Kidney (tissue), 14 donors: ENCODE data around the gene NALCN. TPM values are rescaled to one million over a fixed set of nuclear protein-coding genes. Genes with fewer than 3 reads are reported as not detected.

Experiments
- DNase-seq, 5 donors: peaks; one replicate each; pipeline ENCODE4 v3.0.0-alpha.2; 2013 to 2020
- FAIRE-seq: peaks from 2 replicates; lab custom pipeline; 2012; peaks lifted over from hg19 to GRCh38; lab: Jason Lieb, UNC
- H3K27ac ChIP-seq, 2 donors: one replicate each; pipeline ENCODE4 v1.7.0; 2013; ENCODE audit warnings: low read depth in 2 of 2, low read length in 2 of 2, inconsistent platforms in 1 of 2
- H3K27me3 ChIP-seq: one replicate; pipeline ENCODE4 v1.7.1; 2013; ENCODE audit warnings: low read length, inconsistent platforms; ENCODE audit not compliant: control insufficient read depth, insufficient read depth
- H3K36me3 ChIP-seq, 3 donors: one replicate each; pipeline versions ENCODE4 v1.7.0 to v1.7.1; 2013; ENCODE audit warnings: low read length in 3 of 3, control low read depth in 1 of 3, inconsistent platforms in 1 of 3; ENCODE audit not compliant: insufficient read depth in 3 of 3, control insufficient read depth in 2 of 3
- H3K4me1 ChIP-seq, 3 donors: one replicate each; pipeline versions ENCODE4 v1.7.0 to v1.7.1; 2013; ENCODE audit warnings: low read length in 3 of 3, inconsistent platforms in 1 of 3, low read depth in 1 of 3; ENCODE audit not compliant: control insufficient read depth in 2 of 3, insufficient read depth in 2 of 3
- H3K4me3 ChIP-seq, 3 donors: one replicate each; pipeline versions ENCODE4 v1.7.0 to v1.8.1; 2013; ENCODE audit warnings: low read length in 3 of 3, control low read depth in 1 of 3, inconsistent platforms in 1 of 3
- H3K9ac ChIP-seq, 3 donors: one replicate each; pipeline versions ENCODE4 v1.7.0 to v1.7.1; 2013; ENCODE audit warnings: low read length in 3 of 3, control low read depth in 1 of 3, inconsistent platforms in 1 of 3
- H3K9me3 ChIP-seq, 3 donors: one replicate each; pipeline versions ENCODE4 v1.7.0 to v1.7.1; 2013; ENCODE audit warnings: low read length in 3 of 3, control low read depth in 1 of 3, inconsistent platforms in 1 of 3; ENCODE audit not compliant: control insufficient read depth in 2 of 3, insufficient read depth in 1 of 3
- intact Hi-C: fragments of 100-400 bp; cut with DNase I; formaldehyde crosslinking; loops from one replicate; pipeline ENCODE4 v1.11.1; 2022
- polyA plus RNA-seq: library from polyadenylated mRNA; stranded (reverse); fragments of 350-450 nt; fragmentation: Illumina TruSeq; extraction: RNeasy Lipid Tissue Mini Kit (QIAGEN cat#74804); gene quantifications from one replicate; pipeline ENCODE4 v1.2.3, GENCODE V29; 2014; ENCODE audit warnings: low read depth, low replicate concordance; ENCODE audit not compliant: insufficient read depth
- total RNA-seq: library from RNA; stranded (reverse); fragmentation: NEBNext Ultra II Directional; extraction: Animal tissue kit (Norgen Biotek cat#: 25700); gene quantifications from one replicate; pipeline ENCODE4 v1.2.1, GENCODE V29; 2021
- TF ChIP-seq, protein P1 (sequence below): IDR thresholded peaks from 3 replicates; pipeline ENCODE4 v1.5.1; 2012; ENCODE audit warnings: mild to moderate bottlenecking, moderate library complexity, borderline replicate concordance; ENCODE audit not compliant: insufficient read depth; ENCODE audit errors: extremely low read depth
- donor health status: control.
- donor health status: control.
- donor health status: control.
- donor health status: control.
- donor health status: control.
- donor health status: DM: yes; HTN: yes; CAD: no.
- donor health status: Normal renal cell carcinoma (clear cell type).

Gene NALCN
- total and polyA plus RNA-seq, 2 donors from 2014 or later: 0.43 to 2.4 TPM

DNA sequence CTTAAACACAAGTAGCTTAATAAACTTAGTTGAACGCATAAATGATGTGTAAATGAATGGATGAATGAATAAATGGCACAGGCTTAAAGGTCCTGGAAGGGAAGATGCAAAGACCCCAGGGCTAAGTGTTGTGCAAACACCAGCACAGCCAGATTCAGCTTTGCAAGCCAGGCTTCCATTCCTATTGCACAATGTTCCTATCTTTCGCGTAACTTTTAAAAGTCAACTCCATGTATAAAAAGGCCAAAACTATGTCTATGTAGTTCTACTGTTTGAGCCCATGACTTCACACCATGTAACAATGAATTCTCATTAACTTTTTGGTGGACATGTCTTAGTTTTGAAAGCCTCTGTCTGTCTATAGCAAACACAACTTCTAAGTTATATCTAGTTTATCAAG lies 226.0 kb downstream of the NALCN start:
- Histone ChIP-seq H3K9ac (no peak overlapping the region), H3K27ac (no peak overlapping the region), H3K9me3 (peaks cover 0 to 2% (median 0%) of the 10 kb centered on the region in 3 donors), H3K4me1 (no peaks in the 10 kb centered on the region), H3K4me3 (no peak overlapping the region), H3K36me3 (no peaks in the 10 kb centered on the region), H3K27me3 (no peaks in the 10 kb centered on the region)
- intact Hi-C loops: no loop called here
- no peak for DNase-seq
- TF ChIP-seq, protein P1, sequence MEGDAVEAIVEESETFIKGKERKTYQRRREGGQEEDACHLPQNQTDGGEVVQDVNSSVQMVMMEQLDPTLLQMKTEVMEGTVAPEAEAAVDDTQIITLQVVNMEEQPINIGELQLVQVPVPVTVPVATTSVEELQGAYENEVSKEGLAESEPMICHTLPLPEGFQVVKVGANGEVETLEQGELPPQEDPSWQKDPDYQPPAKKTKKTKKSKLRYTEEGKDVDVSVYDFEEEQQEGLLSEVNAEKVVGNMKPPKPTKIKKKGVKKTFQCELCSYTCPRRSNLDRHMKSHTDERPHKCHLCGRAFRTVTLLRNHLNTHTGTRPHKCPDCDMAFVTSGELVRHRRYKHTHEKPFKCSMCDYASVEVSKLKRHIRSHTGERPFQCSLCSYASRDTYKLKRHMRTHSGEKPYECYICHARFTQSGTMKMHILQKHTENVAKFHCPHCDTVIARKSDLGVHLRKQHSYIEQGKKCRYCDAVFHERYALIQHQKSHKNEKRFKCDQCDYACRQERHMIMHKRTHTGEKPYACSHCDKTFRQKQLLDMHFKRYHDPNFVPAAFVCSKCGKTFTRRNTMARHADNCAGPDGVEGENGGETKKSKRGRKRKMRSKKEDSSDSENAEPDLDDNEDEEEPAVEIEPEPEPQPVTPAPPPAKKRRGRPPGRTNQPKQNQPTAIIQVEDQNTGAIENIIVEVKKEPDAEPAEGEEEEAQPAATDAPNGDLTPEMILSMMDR: no peak
- FAIRE-seq: no peak

DNA sequence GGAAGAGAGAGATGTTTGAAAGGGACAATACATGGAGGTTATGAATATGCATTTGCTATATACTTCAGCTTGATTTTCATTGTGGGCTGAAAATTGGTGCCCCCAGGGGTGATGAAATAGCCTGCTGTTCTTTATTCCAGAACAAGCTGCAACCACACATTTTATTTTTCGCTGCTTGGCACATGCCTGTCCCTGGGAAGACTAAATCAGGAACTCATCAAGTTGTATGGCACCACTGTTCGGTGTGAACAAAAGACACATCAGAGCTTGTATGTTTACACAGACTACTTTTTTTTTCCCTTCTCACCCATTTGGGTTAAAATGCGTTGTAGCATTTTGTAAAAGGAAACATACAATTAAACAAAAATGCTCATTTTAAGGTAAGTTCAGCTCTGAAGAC lies 230.7 kb downstream of the NALCN start:
- Histone ChIP-seq H3K9me3 (no peaks in the 10 kb centered on the region), H3K27me3 (no peaks in the 10 kb centered on the region), H3K9ac (no peak overlapping the region), H3K4me1 (no peaks in the 10 kb centered on the region), H3K36me3 (no peaks in the 10 kb centered on the region), H3K4me3 (no peak overlapping the region), H3K27ac (no peak overlapping the region)
- FAIRE-seq: no peak
- DNase-seq: no peak
- intact Hi-C loops: no loop called here
- TF ChIP-seq, protein P1: no peak

DNA sequence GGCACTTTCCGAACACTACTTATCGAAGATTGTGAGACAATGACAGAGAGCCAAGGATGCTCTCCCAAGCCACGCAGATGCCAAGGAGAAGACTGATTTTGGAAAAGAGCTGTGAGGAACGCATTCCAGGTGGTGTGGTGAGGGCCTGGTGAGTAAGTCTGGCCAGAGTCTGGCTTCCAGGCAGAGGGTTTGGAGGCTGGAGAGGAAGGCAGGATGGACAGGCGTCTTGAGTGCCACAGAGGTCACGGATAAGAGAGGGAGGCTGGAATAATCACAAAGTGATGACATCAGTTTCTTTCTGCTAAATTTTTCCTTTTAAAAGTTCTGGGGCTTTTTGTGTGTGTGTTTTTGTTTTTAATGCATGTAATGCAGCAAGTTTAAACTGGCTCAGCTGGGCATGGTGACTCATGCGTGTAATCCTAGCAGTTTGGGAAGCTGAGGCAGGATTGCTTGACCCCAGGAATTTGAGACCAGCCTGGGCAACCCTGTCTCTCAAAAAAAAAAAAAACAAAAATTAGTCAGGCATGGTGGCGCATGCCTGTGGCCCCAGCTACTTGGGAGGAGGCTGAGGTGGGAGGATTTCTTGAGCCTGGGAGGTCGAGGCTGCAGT lies 235.1 kb downstream of the NALCN start:
- TF ChIP-seq, protein P1: no peak
- intact Hi-C loops: no loop called here
- no peak overlapping the region for H3K4me3 ChIP-seq
- FAIRE-seq: no peak
- H3K27ac ChIP-seq: no peak overlapping the region
- no peak for DNase-seq
- H3K4me1 ChIP-seq: no peaks in the 10 kb centered on the region
- H3K9ac ChIP-seq: no peak overlapping the region
- H3K27me3 ChIP-seq: no peaks in the 10 kb centered on the region
- H3K9me3 ChIP-seq: no peaks in the 10 kb centered on the region
- no peaks in the 10 kb centered on the region for H3K36me3 ChIP-seq

DNA sequence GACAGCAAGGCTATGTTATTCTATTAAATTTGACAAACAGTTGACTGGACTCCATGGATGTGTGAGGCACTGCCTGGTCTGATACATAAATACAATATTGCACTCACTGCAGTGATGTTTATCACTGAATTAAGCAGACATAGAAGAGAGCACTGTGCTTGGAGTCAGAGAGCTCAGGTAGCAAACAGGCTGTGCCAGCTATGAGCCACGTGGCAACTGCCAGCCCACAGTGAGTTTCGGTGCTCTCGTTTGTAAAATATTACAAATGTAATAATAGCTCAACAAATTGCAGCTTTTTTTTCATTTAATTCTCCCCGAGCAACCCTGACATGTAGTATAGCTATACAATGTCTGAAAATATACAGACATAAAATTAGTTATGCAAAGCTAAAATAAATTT lies 237.3 kb downstream of the NALCN start:
- DNase-seq (no peak), FAIRE-seq (no peak)
- Histone ChIP-seq H3K27me3 (no peaks in the 10 kb centered on the region), H3K4me3 (no peak overlapping the region), H3K36me3 (no peaks in the 10 kb centered on the region), H3K27ac (no peak overlapping the region), H3K9ac (no peak overlapping the region), H3K4me1 (no peaks in the 10 kb centered on the region), H3K9me3 (no peaks in the 10 kb centered on the region)
- intact Hi-C loops: no loop called here
- TF ChIP-seq, protein P1: no peak
